GM19395 (cell line): Measurements from ENCODE around the gene CAD.

Source experiments
- ATAC-seq: cut with Tn5 transposase; IDR thresholded peaks from one replicate; pipeline ENCODE4 v1.9.1; 2021; ENCODE audit warnings: mild to moderate bottlenecking, moderate library complexity; ENCODE audit not compliant: unreplicated experiment

CAD gene

DNA sequence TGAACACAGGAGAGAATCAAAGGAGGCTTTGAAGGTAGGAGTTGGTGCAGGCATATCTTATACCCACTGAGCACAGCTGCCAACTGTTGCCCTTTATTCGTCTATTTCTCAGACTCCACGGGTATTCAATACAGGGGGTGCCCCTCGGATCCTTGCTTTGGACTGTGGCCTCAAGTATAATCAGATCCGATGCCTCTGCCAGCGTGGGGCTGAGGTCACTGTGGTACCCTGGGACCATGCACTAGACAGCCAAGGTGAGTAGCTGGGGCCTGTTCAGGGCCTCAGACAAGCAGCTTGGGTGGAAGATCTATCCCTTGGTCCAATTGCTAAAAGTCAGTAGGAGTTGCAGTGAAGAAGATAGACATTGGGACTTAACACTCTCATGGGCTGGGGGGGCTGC lies 5.2 kb downstream of the CAD start:
- ATAC-seq, result no peak

DNA sequence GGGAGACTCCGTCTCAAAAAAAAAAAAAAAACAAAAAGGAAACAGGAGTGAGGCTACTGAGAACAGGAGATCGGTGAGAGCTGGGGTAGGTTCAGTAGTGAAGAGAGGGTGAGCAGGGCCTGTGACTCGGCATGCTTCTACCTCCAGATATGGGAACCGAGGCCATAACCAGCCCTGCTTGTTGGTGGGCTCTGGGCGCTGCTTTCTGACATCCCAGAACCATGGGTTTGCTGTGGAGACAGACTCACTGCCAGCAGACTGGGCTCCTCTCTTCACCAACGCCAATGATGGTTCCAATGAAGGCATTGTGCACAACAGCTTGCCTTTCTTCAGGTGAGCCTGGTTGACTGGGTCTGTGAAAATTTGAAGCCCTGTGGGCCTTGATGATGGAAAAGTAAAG lies 6.2 kb downstream of the CAD start:
- no peak for ATAC-seq

DNA sequence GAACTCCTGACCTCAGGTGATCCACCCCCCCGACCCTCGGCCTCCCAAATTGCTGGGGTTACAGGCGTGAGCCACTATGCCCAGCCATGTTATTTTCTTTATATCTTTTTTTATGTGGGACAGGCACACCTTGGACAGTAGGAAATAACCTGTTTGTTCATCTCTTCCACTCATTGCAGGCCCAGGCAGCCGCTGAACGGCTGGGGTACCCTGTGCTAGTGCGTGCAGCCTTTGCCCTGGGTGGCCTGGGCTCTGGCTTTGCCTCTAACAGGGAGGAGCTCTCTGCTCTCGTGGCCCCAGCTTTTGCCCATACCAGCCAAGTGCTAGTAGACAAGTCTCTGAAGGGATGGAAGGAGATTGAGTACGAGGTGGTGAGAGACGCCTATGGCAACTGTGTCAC lies 8.4 kb downstream of the CAD start:
- ATAC-seq, result no peak

DNA sequence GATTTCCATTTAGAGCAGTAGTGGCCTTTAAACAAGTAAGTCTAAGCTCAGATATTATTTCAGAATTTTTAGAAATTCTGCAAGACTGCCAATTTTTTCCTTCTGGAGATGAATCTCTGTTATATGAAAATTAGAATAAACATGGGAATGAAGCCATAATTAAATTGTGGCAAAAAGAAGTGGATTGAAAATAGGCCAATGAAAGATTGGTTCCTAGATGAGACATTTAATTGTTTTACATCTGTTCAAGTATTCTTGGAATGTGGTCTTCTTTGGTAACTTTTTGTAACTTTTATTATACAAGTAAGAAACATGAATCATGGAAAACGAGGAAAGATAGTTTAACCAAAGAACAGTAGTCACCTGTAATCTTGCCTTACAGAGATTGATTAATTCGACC lies 10.3 kb downstream of the CAD start:
- no peak for ATAC-seq

DNA sequence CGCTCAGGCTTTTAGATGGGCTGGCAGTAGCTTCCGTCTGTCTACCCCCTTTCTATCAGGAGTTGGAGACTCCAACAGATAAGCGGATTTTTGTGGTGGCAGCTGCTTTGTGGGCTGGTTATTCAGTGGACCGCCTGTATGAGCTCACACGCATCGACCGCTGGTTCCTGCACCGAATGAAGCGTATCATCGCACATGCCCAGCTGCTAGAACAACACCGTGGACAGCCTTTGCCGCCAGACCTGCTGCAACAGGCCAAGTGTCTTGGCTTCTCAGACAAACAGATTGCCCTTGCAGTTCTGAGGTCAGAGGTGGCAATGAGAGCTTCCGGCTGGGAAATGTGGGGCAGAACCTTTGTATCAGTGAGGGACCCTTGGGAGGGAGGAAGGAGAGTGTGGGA lies 14.8 kb downstream of the CAD start:
- no peak for ATAC-seq

DNA sequence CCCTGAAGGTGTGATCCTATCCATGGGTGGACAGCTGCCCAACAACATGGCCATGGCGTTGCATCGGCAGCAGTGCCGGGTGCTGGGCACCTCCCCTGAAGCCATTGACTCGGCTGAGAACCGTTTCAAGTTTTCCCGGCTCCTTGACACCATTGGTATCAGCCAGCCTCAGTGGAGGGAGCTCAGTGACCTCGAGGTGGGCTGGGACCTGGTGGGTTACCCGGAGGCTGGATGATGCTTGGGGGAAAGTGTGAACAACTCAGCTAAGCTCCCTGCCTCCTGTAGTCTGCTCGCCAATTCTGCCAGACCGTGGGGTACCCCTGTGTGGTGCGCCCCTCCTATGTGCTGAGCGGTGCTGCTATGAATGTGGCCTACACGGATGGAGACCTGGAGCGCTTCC lies 16.2 kb downstream of the CAD start:
- no peak for ATAC-seq

DNA sequence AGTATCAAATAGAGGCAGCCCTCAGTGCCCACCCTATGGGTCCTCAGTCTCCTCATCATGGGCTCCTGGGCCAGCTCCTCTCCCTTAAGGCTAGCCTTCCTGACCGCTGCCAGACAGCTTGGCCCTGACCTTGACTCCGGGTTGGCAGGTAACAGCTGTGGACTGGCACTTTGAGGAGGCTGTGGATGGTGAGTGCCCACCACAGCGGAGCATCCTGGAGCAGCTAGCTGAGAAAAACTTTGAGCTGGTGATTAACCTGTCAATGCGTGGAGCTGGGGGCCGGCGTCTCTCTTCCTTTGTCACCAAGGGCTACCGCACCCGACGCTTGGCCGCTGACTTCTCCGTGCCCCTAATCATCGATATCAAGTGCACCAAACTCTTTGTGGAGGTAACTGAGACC lies 19.0 kb downstream of the CAD start:
- ATAC-seq, result no peak

DNA sequence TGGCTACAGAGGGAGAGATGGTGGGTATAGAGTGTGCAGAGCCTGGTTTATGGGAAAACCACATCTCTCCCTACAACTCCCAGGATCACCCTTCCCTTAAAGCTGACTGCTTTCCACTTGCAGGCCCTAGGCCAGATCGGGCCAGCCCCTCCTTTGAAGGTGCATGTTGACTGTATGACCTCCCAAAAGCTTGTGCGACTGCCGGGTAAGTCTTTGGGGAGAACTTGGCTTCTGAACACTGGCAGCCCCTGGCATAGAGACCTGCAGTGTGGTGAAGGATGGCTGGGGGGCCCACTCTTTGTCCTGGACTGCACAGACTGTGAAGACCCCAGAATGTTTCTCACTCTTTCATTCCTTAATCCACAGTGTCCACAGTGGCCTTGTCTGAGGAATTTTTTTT lies 19.5 kb downstream of the CAD start:
- no peak for ATAC-seq

DNA sequence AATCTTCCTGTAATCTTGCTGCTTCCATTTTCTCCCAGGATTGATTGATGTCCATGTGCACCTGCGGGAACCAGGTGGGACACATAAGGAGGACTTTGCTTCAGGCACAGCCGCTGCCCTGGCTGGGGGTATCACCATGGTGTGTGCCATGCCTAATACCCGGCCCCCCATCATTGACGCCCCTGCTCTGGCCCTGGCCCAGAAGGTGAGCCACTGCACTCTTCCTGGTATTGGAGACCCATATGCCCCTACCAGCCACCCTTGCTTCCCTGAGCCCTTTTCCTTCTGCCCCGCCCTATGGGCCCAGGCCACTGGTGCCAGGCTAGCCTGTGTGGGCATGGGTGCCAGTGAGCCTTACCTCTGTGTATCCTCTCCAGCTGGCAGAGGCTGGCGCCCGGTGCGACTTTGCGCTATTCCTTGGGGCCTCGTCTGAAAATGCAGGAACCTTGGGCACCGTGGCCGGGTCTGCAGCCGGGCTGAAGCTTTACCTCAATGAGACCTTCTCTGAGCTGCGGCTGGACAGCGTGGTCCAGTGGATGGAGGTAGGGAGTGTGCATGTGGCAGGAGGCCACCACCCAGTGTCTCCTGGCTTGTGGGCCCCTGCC lies 20.3 kb downstream of the CAD start:
- ATAC-seq, result no peak

DNA sequence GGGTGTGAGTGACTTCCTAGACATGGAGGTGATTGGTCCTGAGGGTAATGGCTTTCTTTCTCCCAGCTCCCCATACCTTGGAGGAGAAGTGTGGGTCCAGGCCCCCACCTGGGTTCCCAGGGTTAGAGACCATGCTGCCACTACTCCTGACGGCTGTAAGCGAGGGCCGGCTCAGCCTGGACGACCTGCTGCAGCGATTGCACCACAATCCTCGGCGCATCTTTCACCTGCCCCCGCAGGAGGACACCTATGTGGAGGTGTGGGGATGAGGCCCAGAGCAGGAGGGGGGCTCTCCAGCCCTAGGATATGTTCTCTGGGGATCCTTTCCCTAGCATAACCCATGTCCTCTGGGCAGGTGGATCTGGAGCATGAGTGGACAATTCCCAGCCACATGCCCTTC lies 21.8 kb downstream of the CAD start:
- no peak for ATAC-seq

DNA sequence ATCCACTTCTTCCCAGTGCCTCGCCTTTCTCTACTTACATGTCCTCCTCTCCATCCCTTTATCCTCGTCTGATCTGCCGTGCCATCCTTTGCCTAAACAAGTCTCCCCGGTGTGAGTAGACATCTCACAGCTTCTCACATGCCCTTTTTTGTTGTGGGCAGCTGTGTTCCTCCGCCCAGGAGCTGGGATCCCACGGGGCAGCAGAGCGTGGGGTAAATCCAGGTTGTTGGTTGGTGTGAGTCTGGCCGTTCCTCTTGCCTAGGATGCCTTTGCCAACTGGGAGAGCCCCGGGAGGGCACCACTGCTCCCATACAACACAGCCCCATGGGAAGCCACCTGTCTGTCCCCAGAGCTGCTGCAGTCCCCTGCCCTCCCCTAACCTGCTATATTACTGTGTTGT lies 23.2 kb downstream of the CAD start:
- ATAC-seq, result no peak

DNA sequence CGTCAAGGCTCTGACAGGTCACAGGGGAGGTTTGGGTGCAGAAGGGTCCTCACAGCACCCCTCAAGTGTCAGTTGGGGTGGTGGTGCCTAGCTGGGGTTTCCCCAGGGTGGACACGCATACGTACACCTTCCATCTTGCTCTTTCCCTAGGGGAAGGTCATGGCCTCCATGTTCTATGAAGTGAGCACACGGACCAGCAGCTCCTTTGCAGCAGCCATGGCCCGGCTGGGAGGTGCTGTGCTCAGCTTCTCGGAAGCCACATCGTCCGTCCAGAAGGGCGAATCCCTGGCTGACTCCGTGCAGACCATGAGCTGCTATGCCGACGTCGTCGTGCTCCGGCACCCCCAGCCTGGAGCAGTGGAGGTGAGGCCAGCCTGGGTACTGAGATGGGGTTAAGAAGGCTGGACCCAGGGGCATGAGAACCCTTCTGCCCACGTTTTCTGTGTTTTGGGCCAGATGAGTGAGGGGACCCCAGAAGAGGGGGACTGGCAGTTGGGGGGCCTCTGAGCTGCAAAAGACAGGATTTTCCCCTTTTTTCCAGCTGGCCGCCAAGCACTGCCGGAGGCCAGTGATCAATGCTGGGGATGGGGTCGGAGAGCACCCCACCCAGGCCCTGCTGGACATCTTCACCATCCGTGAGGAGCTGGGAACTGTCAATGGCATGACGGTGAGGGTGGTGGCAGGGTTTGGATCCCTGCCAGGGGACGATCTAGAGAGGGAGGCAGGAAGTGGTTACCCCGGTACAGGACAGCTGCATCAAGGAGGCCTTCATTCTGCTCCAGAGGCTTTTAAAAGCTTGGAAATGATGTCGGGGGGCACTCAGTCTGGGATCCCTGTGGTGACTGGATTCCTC lies 24.8 kb downstream of the CAD start:
- no peak for ATAC-seq

DNA sequence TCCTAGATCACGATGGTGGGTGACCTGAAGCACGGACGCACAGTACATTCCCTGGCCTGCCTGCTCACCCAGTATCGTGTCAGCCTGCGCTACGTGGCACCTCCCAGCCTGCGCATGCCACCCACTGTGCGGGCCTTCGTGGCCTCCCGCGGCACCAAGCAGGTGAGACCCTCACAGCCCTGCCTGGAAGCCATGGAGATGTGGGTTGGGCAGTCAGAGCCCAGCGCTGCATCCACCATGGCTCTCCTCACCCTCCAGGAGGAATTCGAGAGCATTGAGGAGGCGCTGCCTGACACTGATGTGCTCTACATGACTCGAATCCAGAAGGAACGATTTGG lies 25.4 kb downstream of the CAD start:
- ATAC-seq, result no peak

DNA sequence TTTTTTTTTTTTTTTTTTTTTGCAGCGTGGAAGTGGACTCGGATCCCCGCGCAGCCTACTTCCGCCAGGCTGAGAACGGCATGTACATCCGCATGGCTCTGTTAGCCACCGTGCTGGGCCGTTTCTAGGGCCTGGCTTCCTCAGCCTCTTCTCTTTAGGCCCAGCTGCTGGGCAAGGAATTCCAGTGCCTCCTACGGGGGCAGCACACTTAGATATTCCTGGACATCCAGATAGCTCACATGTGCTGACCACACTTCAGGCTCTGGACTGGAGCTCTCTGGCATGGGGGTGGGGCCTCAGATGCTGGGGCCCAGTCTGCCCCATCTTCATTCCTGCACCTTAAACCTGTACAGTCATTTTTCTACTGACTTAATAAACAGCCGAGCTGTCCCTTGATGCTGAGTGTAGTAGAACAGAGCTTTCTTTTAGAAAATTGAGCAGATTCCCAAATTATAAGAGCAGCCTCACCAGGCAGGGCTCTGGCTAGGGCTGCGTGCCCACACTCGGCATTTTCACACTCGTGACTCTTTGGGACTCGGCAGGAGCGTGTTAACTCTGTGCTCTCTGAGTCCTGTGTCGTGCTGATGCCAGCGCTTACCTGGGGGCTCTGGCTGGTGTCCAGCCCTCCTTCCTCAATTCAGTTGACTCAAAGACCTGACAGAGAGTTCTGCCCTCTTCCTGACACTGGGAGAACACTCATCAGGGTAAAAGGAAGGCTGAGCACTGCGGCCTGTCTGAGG lies 26.4 kb downstream of the CAD start:
- ATAC-seq, result no peak

DNA sequence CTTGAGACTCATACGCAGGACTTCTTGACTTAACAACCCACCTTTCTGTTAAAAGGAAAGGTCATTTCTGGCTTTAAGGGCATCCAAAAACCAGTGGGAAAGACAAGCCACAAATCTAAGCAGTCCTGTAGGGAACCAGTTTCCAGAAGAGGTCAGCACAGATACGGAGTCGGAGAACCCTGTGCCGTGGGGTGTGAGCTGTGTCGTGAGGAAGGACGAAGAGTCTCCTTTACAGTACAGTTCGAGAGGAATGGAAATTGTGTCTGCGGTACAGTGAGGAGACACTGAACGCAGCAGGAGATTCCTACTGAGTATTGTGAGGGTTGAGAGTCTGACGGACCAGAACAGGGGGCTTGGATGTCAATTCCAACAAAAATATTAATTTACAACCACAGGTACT lies 27.9 kb downstream of the CAD start:
- no peak for ATAC-seq

DNA sequence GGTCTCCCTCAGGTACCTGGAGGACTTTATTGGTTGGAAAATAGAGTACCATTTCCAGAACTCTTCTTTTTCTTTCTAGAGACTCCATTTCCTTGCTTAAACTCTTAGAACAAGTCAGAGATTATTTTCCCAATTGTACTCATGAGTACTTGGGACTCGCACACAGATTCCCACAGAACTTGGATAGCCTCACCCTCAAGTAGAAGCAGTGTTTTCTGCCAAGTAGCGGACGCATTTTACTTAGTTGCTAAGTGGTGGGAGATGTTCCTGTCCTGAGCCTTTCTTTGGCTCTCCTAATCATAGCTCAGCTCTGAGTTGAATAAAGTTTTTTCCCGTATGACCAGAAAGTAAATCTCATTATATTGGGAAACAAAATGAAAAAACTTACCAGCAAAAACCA lies 28.5 kb downstream of the CAD start:
- ATAC-seq, result no peak

DNA sequence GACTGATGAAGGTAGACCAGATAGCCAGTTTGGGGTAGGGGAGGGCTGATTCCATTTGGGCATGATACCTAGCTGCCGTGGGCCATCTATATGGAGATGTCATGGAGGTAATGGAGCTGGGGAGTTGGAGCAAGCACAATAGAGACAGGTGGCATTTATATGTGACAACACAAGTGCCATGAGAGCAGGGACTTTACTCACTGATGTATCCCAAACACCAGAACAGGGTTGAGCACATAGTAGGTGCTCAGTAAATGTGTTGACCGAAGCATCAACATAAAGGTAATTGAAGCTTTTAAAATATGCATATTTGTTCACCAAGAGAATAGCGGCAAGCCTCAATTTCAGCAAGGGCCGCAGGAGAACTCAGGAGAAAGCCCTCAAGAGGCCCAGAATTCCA lies 30.7 kb downstream of the CAD start:
- ATAC-seq, result no peak

DNA sequence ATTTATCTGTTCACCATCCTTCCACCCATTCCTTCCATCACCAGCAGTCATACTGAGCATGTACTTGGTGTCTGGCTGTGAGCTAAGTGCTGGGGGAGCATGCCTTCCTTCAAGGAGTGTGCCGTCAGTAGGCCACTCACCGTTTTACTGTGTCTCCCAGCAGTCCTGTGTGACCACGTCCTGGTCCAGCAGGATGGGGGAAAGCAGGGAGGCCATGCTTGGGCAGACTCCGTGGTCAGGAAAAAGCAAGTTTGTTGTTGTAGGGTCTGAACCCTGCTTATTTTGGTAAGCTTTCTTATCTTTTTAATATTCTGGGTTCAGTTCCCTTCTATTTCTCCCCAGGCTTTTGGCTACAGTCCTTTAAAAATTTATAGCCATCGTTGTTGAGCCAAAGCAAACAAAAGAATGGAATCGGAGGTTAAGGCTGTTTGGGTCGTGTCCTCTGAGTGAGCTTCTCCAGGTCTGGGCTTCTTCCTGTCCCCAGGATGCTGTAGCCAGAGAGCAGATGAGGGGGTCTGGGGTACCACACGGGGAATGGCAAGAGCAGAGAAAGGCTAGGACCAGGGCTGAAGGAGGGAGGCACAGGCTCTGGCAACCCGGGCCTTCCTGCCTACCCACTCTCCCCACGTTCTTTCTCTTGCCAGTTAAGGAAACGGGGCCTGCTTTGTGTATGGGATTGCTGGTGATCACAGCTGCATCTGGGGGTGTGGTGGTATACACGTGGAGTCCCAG lies 32.2 kb downstream of the CAD start:
- no peak for ATAC-seq

DNA sequence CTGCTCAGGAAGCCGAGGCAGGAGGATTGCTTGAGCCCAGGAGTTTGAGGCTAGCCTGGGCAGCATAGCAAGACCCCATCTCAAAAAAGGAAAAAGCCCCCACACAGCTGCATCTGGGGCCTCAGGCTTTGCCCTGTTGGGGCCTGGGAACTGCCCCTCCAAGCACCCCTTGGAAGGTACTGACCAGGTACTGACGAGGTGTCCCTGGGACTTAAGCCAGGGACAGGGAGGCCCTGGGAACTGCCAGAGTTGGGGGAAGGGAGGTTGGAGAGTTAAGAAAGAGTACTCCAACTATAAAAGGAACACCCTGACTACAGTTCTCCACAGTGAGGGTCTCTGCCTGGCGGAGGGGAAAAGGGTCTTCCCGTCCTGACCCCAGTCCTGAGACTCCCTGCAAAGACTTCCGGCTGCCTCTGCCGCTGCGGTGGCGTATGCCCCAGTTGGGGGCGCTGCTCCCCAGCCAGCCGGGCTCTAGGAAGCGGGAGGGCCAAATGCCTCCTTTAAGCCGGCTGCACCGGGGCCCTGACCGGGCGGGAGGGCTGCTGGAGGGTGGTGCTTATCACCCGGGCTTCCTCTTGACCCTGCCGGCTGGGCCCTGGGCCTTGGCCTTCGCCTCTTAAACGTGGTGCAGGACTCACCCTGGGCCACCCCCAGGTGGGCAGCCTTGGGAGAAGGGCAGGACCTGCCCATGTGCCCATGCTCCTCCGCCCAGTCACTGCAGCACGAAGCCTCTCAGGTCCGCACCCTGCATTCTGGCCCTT lies 32.9 kb downstream of the CAD start:
- ATAC-seq, result no peak

DNA sequence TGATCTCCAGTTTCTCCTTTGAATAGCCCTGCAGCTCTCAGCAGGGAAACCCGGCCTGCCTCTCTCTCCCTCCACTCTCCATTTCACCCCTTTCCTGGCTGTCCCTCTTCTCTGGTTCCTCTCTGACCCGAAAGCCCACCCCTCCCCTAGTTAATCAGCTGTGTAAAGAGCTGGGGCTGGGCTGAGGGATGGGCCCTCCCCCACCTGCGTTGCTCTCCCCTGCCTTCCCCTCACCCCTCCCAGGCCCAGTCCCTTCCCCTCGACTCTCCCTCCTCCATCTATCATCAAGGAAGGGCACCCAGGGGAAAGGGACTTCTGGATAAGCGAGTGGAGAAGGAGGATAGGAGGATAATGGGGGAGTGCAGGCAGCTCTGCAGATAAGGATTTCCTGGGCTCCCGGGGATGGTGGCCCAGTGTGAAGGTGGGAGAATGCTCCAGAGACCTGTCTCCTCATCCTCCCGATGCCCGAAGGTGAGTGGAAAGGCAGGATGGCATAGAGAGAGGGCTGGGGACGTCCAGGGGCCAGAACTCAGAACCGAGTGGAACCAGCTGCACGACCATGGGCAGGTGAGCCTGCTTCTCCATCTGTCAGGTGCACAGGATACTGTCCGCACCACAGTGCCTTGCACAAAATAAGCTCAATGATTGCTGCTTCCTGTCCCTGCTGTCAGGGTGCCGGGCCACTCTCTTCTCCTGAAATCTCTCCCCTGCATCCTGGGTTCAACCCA lies 33.6 kb downstream of the CAD start:
- ATAC-seq, result no peak
